ENCODE results near the gene PARP2.
A peak's percentile ranks its signal among the peaks of the same experiment; 100 is the strongest.
"Not testable (repeated sequence)": the region's sequence is repeated elsewhere in the genome, so short reads cannot be mapped to it uniquely, and the experiment has no call there.

PARP2 gene

GRCh38 chr14:20343092-20343861, at the start of gene PARP2:
Gene PARP2, plus strand, starts transcription at chr14:20343635. Its CDS starts 7 bp downstream, at chr14:20343642.
- DNase-seq, result peak; percentile 96

- DNase-seq, result no peak
These were observed 48.8 kb upstream of the PARP2 start for GRCh38 chr14:20294636-20295035.

- no peak for DNase-seq
These were observed 48.4 kb upstream of the PARP2 start for GRCh38 chr14:20295067-20295466.

- no peak for DNase-seq
These were observed 41.2 kb upstream of the PARP2 start for GRCh38 chr14:20302042-20302755.

GRCh38 chr14:20305265-20306078, 38.0 kb upstream of the PARP2 start, which contains the start of gene TTC5:
Gene TTC5, minus strand, starts transcription at chr14:20305951. Its CDS starts 14 bp downstream, at chr14:20305937.
- peak; percentile 87 for DNase-seq

GRCh38 chr14:20306079-20306423, 37.4 kb upstream of the PARP2 start:
- no peak for DNase-seq

GRCh38 chr14:20314026-20314425, 29.4 kb upstream of the PARP2 start:
- no peak for DNase-seq

- no peak for DNase-seq
These were observed 25.7 kb upstream of the PARP2 start for GRCh38 chr14:20317720-20318119.

GRCh38 chr14:20327005-20327869, 16.2 kb upstream of the PARP2 start:
- DNase-seq, result peak; percentile 55

GRCh38 chr14:20328705-20329104, 14.7 kb upstream of the PARP2 start:
- no peak for DNase-seq

- no peak for DNase-seq
These were observed 14.1 kb upstream of the PARP2 start for GRCh38 chr14:20329355-20329754.

GRCh38 chr14:20331053-20331613, 12.3 kb upstream of the PARP2 start:
- no peak for DNase-seq

- no peak for DNase-seq
These were observed 11.0 kb upstream of the PARP2 start for GRCh38 chr14:20332431-20332787.

GRCh38 chr14:20332788-20333493, 10.5 kb upstream of the PARP2 start, which contains the start of gene CCNB1IP1:
Gene CCNB1IP1, minus strand, starts transcription at chr14:20333279. Its CDS starts 16,756 bp downstream, at chr14:20316523.
- DNase-seq, result peak; percentile 77

- DNase-seq, result no peak
These were observed 10.0 kb upstream of the PARP2 start for GRCh38 chr14:20333494-20333841.

GRCh38 chr14:20334017-20334416, 9.4 kb upstream of the PARP2 start:
- no peak for DNase-seq

- DNase-seq, result not testable (repeated sequence)
These were observed 2.4 kb upstream of the PARP2 start for GRCh38 chr14:20341032-20341431.

GRCh38 chr14:20341646-20342045, 1.8 kb upstream of the PARP2 start:
- no peak for DNase-seq

- no peak for DNase-seq
These were observed 406 bp downstream of the PARP2 start for GRCh38 chr14:20343862-20344220.

- DNase-seq, result no peak
These were observed 1.9 kb downstream of the PARP2 start for GRCh38 chr14:20345366-20345765.

GRCh38 chr14:20346713-20347112, 3.3 kb downstream of the PARP2 start:
- no peak for DNase-seq

GRCh38 chr14:20347747-20348146, 4.3 kb downstream of the PARP2 start:
- DNase-seq, result no peak
